Naive thymus-derived CD4-positive, alpha-beta T cell (primary cell): ENCODE data around the gene HLA-DQB2. TPM values are rescaled to one million over a fixed set of nuclear protein-coding genes. Genes with fewer than 3 reads are reported as not detected.

ENCODE experiments used
- ATAC-seq: fragments of 150-1000 bp; cut with Tn5 transposase; 2 replicates; pipeline ENCODE4 v1.10.0; 2021; ENCODE audit warnings: mild to moderate bottlenecking, moderate library complexity
- CTCF ChIA-PET: fragments of 350-600 bp; sonication (Branson Sonifier 250); formaldehyde crosslinking; loops from one replicate; lab custom pipeline; 2021; ENCODE audit warnings: antibody characterized with exemption; lab: Charles Lee
- POLR2A ChIA-PET: fragments of 350-600 bp; sonication (Branson Sonifier 250); formaldehyde crosslinking; loops from one replicate; lab custom pipeline; 2021; ENCODE audit warnings: antibody characterized with exemption, inconsistent platforms; lab: Charles Lee
- DNase-seq, 9 donors: peaks; one replicate each; pipeline versions ENCODE4 v3.0.0 to v3.0.0-alpha.2; 2020 to 2022; ENCODE audit warnings: mixed read lengths in 1 of 9
- H3K27ac ChIP-seq: one replicate; pipeline ENCODE4 v1.7.0; 2013; ENCODE audit warnings: mild to moderate bottlenecking, low read depth, low read length, moderate library complexity
- H3K27me3 ChIP-seq, 2 donors: one replicate each; pipeline ENCODE4 v1.7.0; 2013; ENCODE audit warnings: low read length in 2 of 2, mild to moderate bottlenecking in 2 of 2, moderate library complexity in 2 of 2; ENCODE audit not compliant: control insufficient read depth in 2 of 2, insufficient read depth in 2 of 2
- H3K36me3 ChIP-seq, 3 experiments: 1 replicate in 2 of 3; 2 replicates in 1 of 3; pipeline ENCODE4 v1.7.0; 2013; ENCODE audit warnings: low read length in 3 of 3, mild to moderate bottlenecking in 3 of 3, moderate library complexity in 1 of 3; ENCODE audit not compliant: insufficient read depth in 3 of 3, control insufficient read depth in 2 of 3
- H3K4me1 ChIP-seq, 2 donors: one replicate each; pipeline ENCODE4 v1.7.0; 2013; ENCODE audit warnings: low read length in 2 of 2, mild to moderate bottlenecking in 2 of 2, moderate library complexity in 1 of 2; ENCODE audit not compliant: control insufficient read depth in 2 of 2, insufficient read depth in 2 of 2
- H3K4me3 ChIP-seq: 2 replicates; pipeline ENCODE4 v1.7.0; 2013; ENCODE audit warnings: mild to moderate bottlenecking, low read length
- H3K9me3 ChIP-seq, 3 experiments: 1 replicate in 2 of 3; 2 replicates in 1 of 3; pipeline ENCODE4 v1.7.0; 2013; ENCODE audit warnings: low read length in 3 of 3; ENCODE audit not compliant: control insufficient read depth in 2 of 3
- H3K27ac Mint-ChIP-seq, 9 donors: one replicate each; pipeline ENCODE4 v1.8.0; 2020 to 2022; ENCODE audit warnings: mixed read lengths in 9 of 9, mild to moderate bottlenecking in 8 of 9, moderate library complexity in 5 of 9, inconsistent platforms in 2 of 9
- H3K27me3 Mint-ChIP-seq, 5 donors: one replicate each; pipeline ENCODE4 v1.8.0; 2021 to 2022; ENCODE audit warnings: mixed read lengths in 5 of 5, mild to moderate bottlenecking in 1 of 5
- H3K36me3 Mint-ChIP-seq, 5 donors: one replicate each; pipeline ENCODE4 v1.8.0; 2020 to 2022; ENCODE audit warnings: mixed read lengths in 5 of 5, mild to moderate bottlenecking in 3 of 5, inconsistent platforms in 1 of 5
- H3K4me1 Mint-ChIP-seq, 7 donors: one replicate each; pipeline ENCODE4 v1.8.0; 2020 to 2022; ENCODE audit warnings: mixed read lengths in 7 of 7, mild to moderate bottlenecking in 3 of 7, inconsistent platforms in 1 of 7
- H3K4me3 Mint-ChIP-seq, 10 donors: one replicate each; pipeline ENCODE4 v1.8.0; 2020 to 2022; ENCODE audit warnings: mild to moderate bottlenecking in 10 of 10, mixed read lengths in 10 of 10, moderate library complexity in 6 of 10, inconsistent platforms in 2 of 10
- H3K9me3 Mint-ChIP-seq, 11 donors: one replicate each; pipeline ENCODE4 v1.8.0; 2020 to 2022; ENCODE audit warnings: mixed read lengths in 11 of 11, mild to moderate bottlenecking in 4 of 11, inconsistent platforms in 1 of 11, moderate library complexity in 1 of 11
- intact Hi-C, 2 donors: fragments of 100-400 bp; cut with micrococcal nuclease; formaldehyde crosslinking; loops; one replicate each; pipeline ENCODE4 v1.15.1; 2023
- microRNA-seq: library from miRNA; unstranded; fragments of <30 nt; microRNA quantifications from one replicate; pipeline ENCODE4 v1.2.0, GENCODE V29; 2022; ENCODE audit warnings: borderline microRNAs expressed
- polyA plus RNA-seq, 2 donors: library from polyadenylated mRNA; unstranded; fragments of 300-500 nt; fragmentation: Illumina TruSeq; gene quantifications; one replicate each; pipeline ENCODE4 v1.2.3, GENCODE V29; 2021
- total RNA-seq, 6 experiments: library from RNA in 5 of 6; stranded (reverse) in 5 of 6; gene quantifications; 1 replicate in 5 of 6; 2 replicates in 1 of 6; pipeline ENCODE4 v1.2.3 and lab custom pipeline; 2021 to 2026

Gene HLA-DQB2
- total and polyA plus RNA-seq, 7 experiments from 2014 or later: 0.95 to 24.8 (median 2.7) TPM; not detected in 3

DNA sequence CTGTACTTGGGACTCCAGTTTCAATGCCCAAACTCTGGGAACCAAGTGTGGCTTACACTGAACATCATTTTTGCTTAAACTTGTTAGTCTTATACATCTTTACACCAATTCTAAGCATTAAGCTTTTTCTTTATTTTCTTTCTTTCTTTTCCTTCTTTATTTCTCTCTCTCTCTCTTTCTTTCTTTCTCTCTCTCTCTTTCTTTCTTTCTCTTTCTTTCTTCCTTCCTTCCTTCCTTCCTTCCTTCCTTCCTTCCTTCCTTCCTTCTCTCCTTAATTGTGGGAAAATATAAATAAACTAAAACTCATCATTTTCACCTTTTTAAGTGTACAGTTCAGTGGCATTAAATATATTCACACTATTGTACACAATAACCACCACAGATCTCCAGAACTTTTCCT lies 53.7 kb downstream of the HLA-DQB2 start:
- Mint-ChIP-seq H3K4me1 (peaks cover 0 to 2% (median 0%) of the 10 kb centered on the region in 7 donors), H3K4me3 (no peak overlapping the region), H3K9me3 (peaks cover 0 to 5% (median 0%) of the 10 kb centered on the region in 11 donors), H3K27ac (no peak overlapping the region), H3K27me3 (peaks cover 0 to 19% (median 0%) of the 10 kb centered on the region in 5 donors), H3K36me3 (no peaks in the 10 kb centered on the region)
- no peaks in the 10 kb centered on the region for H3K36me3 ChIP-seq
- POLR2A ChIA-PET: no interaction called here
- ATAC-seq (no peak), DNase-seq (no peak)
- no peak overlapping the region for H3K27ac ChIP-seq
- H3K27me3 ChIP-seq: no peaks in the 10 kb centered on the region
- no peaks in the 10 kb centered on the region for H3K4me1 ChIP-seq
- intact Hi-C loops: no loop called here
- no peaks in the 10 kb centered on the region for H3K9me3 ChIP-seq
- CTCF ChIA-PET: interaction anchor here (1.1 kb wide), 1 partner anchor 295 kb away, joined by 3 read pairs; no protein-coding TSS in a partner anchor
- no peak overlapping the region for H3K4me3 ChIP-seq

Small RNA genes within 50 kb of the gene (microRNA-seq; reads per million reads assigned to microRNA genes)
- gene MIR3135B: not detected

Other genes starting within 250 kb of the HLA-DQB2 start
- gene HLA-DRB5, start 233.2 kb downstream of the HLA-DQB2 start, total RNA-seq: 10 to 100 TPM in 2 of 5 experiments, 1 to 10 TPM in 2, under 1 TPM in 1; 0.68 to 37.4 (median 7.1) TPM
- gene HLA-DRB5, start 233.2 kb downstream of the HLA-DQB2 start, polyA plus RNA-seq: 1 to 10 TPM in 1 of 2 donors, under 1 TPM in 1; 0.20 to 2.0 TPM
- 100 to 1,000 TPM in 1 of 5 experiments, 10 to 100 TPM in 4; 16.4 to 229 (median 52.1) TPM for gene HLA-DRB1, start 173.7 kb downstream of the HLA-DQB2 start, total RNA-seq
- 10 to 100 TPM in 1 of 2 donors, 1 to 10 TPM in 1; 3.1 to 10.7 TPM for gene HLA-DRB1, start 173.7 kb downstream of the HLA-DQB2 start, polyA plus RNA-seq
- 10 to 100 TPM in 4 of 5 experiments, 1 to 10 TPM in 1; 8.5 to 43.4 (median 12.1) TPM for gene HLA-DQA1, start 126.1 kb downstream of the HLA-DQB2 start, total RNA-seq
- gene HLA-DQA1, start 126.1 kb downstream of the HLA-DQB2 start, polyA plus RNA-seq: under 1 TPM; 0.59 to 0.67 TPM
- 10 to 100 TPM in 2 of 5 experiments, 1 to 10 TPM in 3; 5.3 to 38.9 (median 9.4) TPM for gene HLA-DQB1, start 96.9 kb downstream of the HLA-DQB2 start, total RNA-seq
- gene HLA-DQB1, start 96.9 kb downstream of the HLA-DQB2 start, polyA plus RNA-seq: 1 to 10 TPM; 1.2 to 1.4 TPM
- 10 to 100 TPM in 1 of 5 experiments, 1 to 10 TPM in 1, not detected in 3; 3.9 to 13.3 TPM for gene HLA-DQA2, start 22.1 kb downstream of the HLA-DQB2 start, total RNA-seq
- gene HLA-DQA2, start 22.1 kb downstream of the HLA-DQB2 start, polyA plus RNA-seq: not detected
- gene HLA-DOB, start 53.5 kb upstream of the HLA-DQB2 start, total RNA-seq: 1 to 10 TPM; 1.7 to 7.7 (median 4.9) TPM
- under 1 TPM; 0.48 to 0.57 TPM for gene HLA-DOB, start 53.5 kb upstream of the HLA-DQB2 start, polyA plus RNA-seq
- 100 to 1,000 TPM in 4 of 5 experiments, 10 to 100 TPM in 1; 84.3 to 243 (median 117) TPM for gene TAP2, start 75.2 kb upstream of the HLA-DQB2 start, total RNA-seq
- gene TAP2, start 75.2 kb upstream of the HLA-DQB2 start, polyA plus RNA-seq: 10 to 100 TPM; 26.4 to 36.4 TPM
- 100 to 1,000 TPM; 111 to 419 (median 115) TPM for gene PSMB8, start 80.5 kb upstream of the HLA-DQB2 start, total RNA-seq
- 100 to 1,000 TPM; 322 to 378 TPM for gene PSMB8, start 80.5 kb upstream of the HLA-DQB2 start, polyA plus RNA-seq
- 100 to 1,000 TPM in 3 of 5 experiments, 10 to 100 TPM in 2; 92.1 to 500 (median 103) TPM for gene TAP1, start 90.2 kb upstream of the HLA-DQB2 start, total RNA-seq
- 100 to 1,000 TPM; 162 to 274 TPM for gene TAP1, start 90.2 kb upstream of the HLA-DQB2 start, polyA plus RNA-seq
- 100 to 1,000 TPM in 2 of 5 experiments, 10 to 100 TPM in 3; 70.3 to 452 (median 90.5) TPM for gene PSMB9, start 90.7 kb upstream of the HLA-DQB2 start, total RNA-seq
- 100 to 1,000 TPM; 385 to 389 TPM for gene PSMB9, start 90.7 kb upstream of the HLA-DQB2 start, polyA plus RNA-seq
- 10 to 100 TPM in 2 of 5 experiments, 1 to 10 TPM in 3; 7.8 to 82.5 (median 9.1) TPM for gene HLA-DMB, start 177.5 kb upstream of the HLA-DQB2 start, total RNA-seq
- gene HLA-DMB, start 177.5 kb upstream of the HLA-DQB2 start, polyA plus RNA-seq: 10 to 100 TPM in 1 of 2 donors, 1 to 10 TPM in 1; 8.2 to 11.9 TPM
- 100 to 1,000 TPM in 1 of 5 experiments, 10 to 100 TPM in 4; 12.5 to 120 (median 29.6) TPM for gene HLA-DMA, start 189.6 kb upstream of the HLA-DQB2 start, total RNA-seq
- gene HLA-DMA, start 189.6 kb upstream of the HLA-DQB2 start, polyA plus RNA-seq: 10 to 100 TPM; 19.3 to 25.6 TPM
- 100 to 1,000 TPM; 275 to 391 (median 360) TPM for gene BRD2, start 205.1 kb upstream of the HLA-DQB2 start, total RNA-seq
- gene BRD2, start 205.1 kb upstream of the HLA-DQB2 start, polyA plus RNA-seq: 10 to 100 TPM; 33.4 to 82.6 TPM
- 10 to 100 TPM in 1 of 5 experiments, 1 to 10 TPM in 4; 3.0 to 10.5 (median 5.4) TPM for gene HLA-DOA, start 246.1 kb upstream of the HLA-DQB2 start, total RNA-seq
- 1 to 10 TPM; 4.6 to 6.7 TPM for gene HLA-DOA, start 246.1 kb upstream of the HLA-DQB2 start, polyA plus RNA-seq